IPS DF 6.9 (cell line): Measurements from ENCODE around the gene MRPL57.
"Not testable (repeated sequence)": the region's sequence is repeated elsewhere in the genome, so short reads cannot be mapped to it uniquely, and the experiment has no call there.

Source experiments
- DNase-seq: peaks from one replicate; pipeline ENCODE4 v3.0.0-alpha.2; 2013; ENCODE audit warnings: low read depth, low spot score
- H3K27ac ChIP-seq: one replicate; pipeline ENCODE4 v1.5.1; 2013; ENCODE audit warnings: low read length, control low read depth
- H3K27me3 ChIP-seq: 2 replicates; pipeline ENCODE4 v1.6.1; 2013; ENCODE audit warnings: mild to moderate bottlenecking, low read length; ENCODE audit not compliant: control insufficient read depth, insufficient read depth
- H3K36me3 ChIP-seq: 2 replicates; pipeline ENCODE4 v1.6.1; 2013; ENCODE audit warnings: low read length; ENCODE audit not compliant: control insufficient read depth, insufficient read depth
- H3K4me1 ChIP-seq: 2 replicates; pipeline ENCODE4 v1.6.1; 2013; ENCODE audit warnings: low read length; ENCODE audit not compliant: control insufficient read depth, insufficient read depth
- H3K4me3 ChIP-seq: 2 replicates; pipeline ENCODE4 v1.5.1; 2013; ENCODE audit warnings: mild to moderate bottlenecking, low read length
- H3K9me3 ChIP-seq: 2 replicates; pipeline ENCODE4 v1.6.1; 2013; ENCODE audit warnings: low read length, inconsistent platforms; ENCODE audit not compliant: control insufficient read depth, insufficient read depth
- WGBS: extraction: QIAGEN DNeasy Blood & Tissue Kit; methylation state at CpG from one replicate; pipeline ENCODE4 v1.1.7; 2013; ENCODE audit warnings: mixed read lengths, missing lambda C conversion rate; ENCODE audit not compliant: insufficient read length, insufficient coverage; 5-methylcytosine and 5-hydroxymethylcytosine counted together

MRPL57 gene

GRCh38 chr13:21176215-21176981, at the start of gene MRPL57, which contains the start of gene SKA3:
Gene MRPL57 (plus strand): TSS chr13:21176658. CDS start chr13:21176917, 259 bp downstream.
Gene SKA3 (minus strand): TSS chr13:21176552. CDS start chr13:21176477, 75 bp downstream.
- peak; percentile 89 for DNase-seq
- no peaks in the 10 kb centered on the region for H3K9me3 ChIP-seq
- no CpG with 5 or more reads among the region's 93 CpGs for WGBS

GRCh38 chr13:21130116-21130515, 46.3 kb upstream of the MRPL57 start:
- H3K27ac ChIP-seq: no peak overlapping the region
- no peaks in the 10 kb centered on the region for H3K36me3 ChIP-seq
- H3K4me1 ChIP-seq: no peaks in the 10 kb centered on the region
- no peak for DNase-seq
- WGBS: no CpG with 5 or more reads among the region's 2 CpGs
- no peak overlapping the region for H3K4me3 ChIP-seq
- H3K9me3 ChIP-seq: no peaks in the 10 kb centered on the region
- no peaks in the 10 kb centered on the region for H3K27me3 ChIP-seq

More at GRCh38 chr13:21176215-21176981, at the start of gene MRPL57, which contains the start of gene SKA3:
- no peaks in the 10 kb centered on the region for H3K4me1 ChIP-seq
- H3K4me3 ChIP-seq: peak within 1 kb of the TSS; percentile 100
- no peak within 1 kb of the TSS for H3K27ac ChIP-seq
- H3K27me3 ChIP-seq: no peaks in the 10 kb centered on the region
- H3K36me3 ChIP-seq: no peaks in the 10 kb centered on the region; the same call in 1 of the 2 replicates

- H3K4me1 ChIP-seq: no peaks in the 10 kb centered on the region
- no peaks in the 10 kb centered on the region for H3K9me3 ChIP-seq
- no peak overlapping the region for H3K4me3 ChIP-seq
- no CpG with 5 or more reads among the region's 3 CpGs for WGBS
- DNase-seq: no peak
- H3K27me3 ChIP-seq: no peaks in the 10 kb centered on the region
- H3K36me3 ChIP-seq: no peaks in the 10 kb centered on the region
- no peak overlapping the region for H3K27ac ChIP-seq
Observed at GRCh38 chr13:21133077-21133476, 43.4 kb upstream of the MRPL57 start.

- DNase-seq: no peak
- Histone ChIP-seq H3K27me3 (no peaks in the 10 kb centered on the region), H3K36me3 (no peaks in the 10 kb centered on the region), H3K4me3 (no peak overlapping the region), H3K27ac (no peak overlapping the region), H3K9me3 (no peaks in the 10 kb centered on the region), H3K4me1 (no peaks in the 10 kb centered on the region)
- no CpG with 5 or more reads among the region's 5 CpGs for WGBS
Observed at GRCh38 chr13:21134475-21134874, 42.0 kb upstream of the MRPL57 start.

DNA sequence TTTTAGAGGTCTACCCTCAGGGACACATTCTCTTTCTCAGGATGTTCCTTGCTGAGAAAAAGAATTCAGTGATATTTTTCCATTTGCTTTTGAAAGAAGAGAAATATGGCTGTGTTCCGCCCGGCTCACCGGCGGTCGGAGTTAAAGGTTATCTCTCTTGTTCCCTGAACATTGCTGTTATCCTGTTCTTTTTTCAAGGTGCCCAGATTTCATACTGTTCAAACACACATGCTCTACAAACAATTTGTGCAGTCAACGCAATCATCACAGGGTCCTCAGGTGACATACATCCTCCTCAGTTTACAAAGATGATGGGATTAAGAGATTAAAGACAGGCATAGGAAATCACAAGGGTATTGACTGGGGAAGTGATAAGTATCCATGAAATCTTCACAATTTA, 40.6 kb upstream of the MRPL57 start:
- H3K4me3 ChIP-seq, H3K9me3 ChIP-seq, H3K27ac ChIP-seq, H3K4me1 ChIP-seq, H3K27me3 ChIP-seq, DNase-seq, H3K36me3 ChIP-seq: not testable (repeated sequence)
- no CpG with 5 or more reads among the region's 6 CpGs for WGBS

DNA sequence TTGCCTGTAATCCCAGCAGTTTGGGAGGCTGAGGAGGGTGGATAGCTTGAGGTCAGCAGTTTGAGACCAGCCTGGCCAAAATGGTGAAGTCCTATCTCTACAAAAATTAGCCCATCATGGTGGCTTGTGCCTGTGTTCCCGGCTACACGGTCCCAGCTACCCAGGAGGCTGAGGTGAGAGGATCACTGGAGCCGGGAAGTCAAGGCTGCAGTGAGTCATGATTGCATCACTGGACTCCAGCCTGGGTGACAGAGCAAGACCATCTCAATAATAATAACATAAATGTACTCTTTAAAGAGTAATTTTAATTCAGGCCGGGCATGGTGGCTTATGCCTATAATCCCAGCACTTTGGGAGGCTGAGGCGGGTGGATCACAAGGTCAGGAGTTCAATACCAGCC, 38.8 kb upstream of the MRPL57 start:
- H3K27me3 ChIP-seq: no peaks in the 10 kb centered on the region
- no peak overlapping the region for H3K27ac ChIP-seq
- no peak overlapping the region for H3K4me3 ChIP-seq
- no peaks in the 10 kb centered on the region for H3K4me1 ChIP-seq
- WGBS: no CpG with 5 or more reads among the region's 5 CpGs
- no peaks in the 10 kb centered on the region for H3K9me3 ChIP-seq
- H3K36me3 ChIP-seq: peaks cover 1% of the 10 kb centered on the region; the same call in 1 of the 2 replicates
- no peak for DNase-seq

GRCh38 chr13:21138561-21138960, 37.9 kb upstream of the MRPL57 start:
- H3K36me3 ChIP-seq: peaks cover 5% of the 10 kb centered on the region; the same call in 1 of the 2 replicates
- H3K27me3 ChIP-seq: no peaks in the 10 kb centered on the region
- no peaks in the 10 kb centered on the region for H3K9me3 ChIP-seq
- DNase-seq: no peak
- H3K4me1 ChIP-seq: no peaks in the 10 kb centered on the region
- no peak overlapping the region for H3K27ac ChIP-seq
- H3K4me3 ChIP-seq: no peak overlapping the region
- no CpG with 5 or more reads among the region's 1 CpG for WGBS

DNA sequence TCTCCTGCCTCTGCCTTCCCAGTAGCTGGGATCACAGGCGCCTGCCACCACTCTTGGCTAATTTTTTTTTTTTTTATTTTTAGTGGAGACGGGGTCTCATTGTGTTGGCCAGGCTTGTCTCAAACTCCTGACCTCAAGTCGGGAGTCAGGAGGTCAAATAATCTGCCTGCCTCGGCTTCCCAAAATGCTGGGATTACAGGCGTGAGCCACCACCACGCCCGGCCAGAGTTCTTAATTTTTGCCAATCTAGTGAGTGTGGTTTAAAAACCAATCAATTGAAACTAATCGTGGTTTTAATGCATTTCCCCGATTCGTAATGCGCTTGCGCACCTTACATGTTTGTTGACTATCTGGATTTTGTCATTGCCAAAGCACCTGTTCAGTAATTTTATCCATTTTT, 37.1 kb upstream of the MRPL57 start:
- no peak for DNase-seq
- H3K4me1 ChIP-seq: no peaks in the 10 kb centered on the region
- H3K27me3 ChIP-seq: no peaks in the 10 kb centered on the region
- no CpG with 5 or more reads among the region's 12 CpGs for WGBS
- H3K4me3 ChIP-seq: no peak overlapping the region
- H3K27ac ChIP-seq: no peak overlapping the region
- H3K9me3 ChIP-seq: no peaks in the 10 kb centered on the region
- H3K36me3 ChIP-seq: peaks cover 5% of the 10 kb centered on the region; the same call in 1 of the 2 replicates

DNA sequence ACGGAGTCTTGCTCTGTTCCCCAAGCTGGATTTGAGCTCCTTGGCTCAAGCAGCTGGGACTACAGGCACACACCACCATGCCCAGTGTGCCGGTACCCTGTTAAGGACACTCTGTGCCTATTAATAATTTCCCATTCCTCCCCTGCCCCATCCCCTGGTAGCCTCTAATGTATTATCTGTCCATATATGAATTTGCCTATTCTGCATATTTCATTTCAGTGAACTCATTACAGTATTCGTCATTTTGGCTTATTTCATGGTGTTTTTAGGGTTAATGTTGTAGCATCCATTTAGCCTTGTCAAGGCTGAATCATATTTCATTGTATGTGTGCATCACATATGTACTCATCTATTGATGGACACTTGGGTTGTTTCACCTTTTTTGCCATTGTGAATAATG, 33.7 kb upstream of the MRPL57 start:
- no peaks in the 10 kb centered on the region for H3K27me3 ChIP-seq
- peaks cover 9% of the 10 kb centered on the region; the same call in 1 of the 2 replicates for H3K36me3 ChIP-seq
- H3K9me3 ChIP-seq: no peaks in the 10 kb centered on the region
- H3K4me3 ChIP-seq: no peak overlapping the region
- no peaks in the 10 kb centered on the region for H3K4me1 ChIP-seq
- DNase-seq: no peak
- WGBS: no CpG with 5 or more reads among the region's 3 CpGs
- no peak overlapping the region for H3K27ac ChIP-seq

DNA sequence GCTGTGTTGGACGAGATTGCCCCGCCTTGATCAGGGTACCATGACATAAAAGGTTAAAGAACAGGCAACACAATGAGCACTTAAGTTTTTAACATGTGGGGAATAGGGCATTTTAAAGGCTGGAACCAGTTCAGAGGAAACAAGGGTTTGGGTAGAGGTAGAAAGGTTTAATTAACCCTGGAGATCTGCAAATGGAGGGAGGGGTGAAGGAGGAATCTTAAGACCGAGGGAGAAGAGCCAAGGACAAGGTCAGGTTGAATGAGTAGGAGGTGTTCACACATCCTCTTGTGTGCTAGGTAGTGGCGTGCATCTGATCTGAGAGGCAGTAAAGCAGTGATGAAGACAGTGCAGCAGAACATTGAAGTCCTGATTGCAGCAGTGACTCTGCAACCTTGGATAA, 28.6 kb upstream of the MRPL57 start:
- H3K36me3 ChIP-seq: peaks cover 6% of the 10 kb centered on the region; the same call in 1 of the 2 replicates

More for the DNA sequence above, 28.6 kb upstream of the MRPL57 start:
- H3K27me3 ChIP-seq: no peaks in the 10 kb centered on the region
- H3K4me3 ChIP-seq: no peak overlapping the region
- no peak for DNase-seq
- no peak overlapping the region for H3K27ac ChIP-seq
- no CpG with 5 or more reads among the region's 4 CpGs for WGBS
- no peaks in the 10 kb centered on the region; the same call in 1 of the 2 replicates for H3K4me1 ChIP-seq
- no peaks in the 10 kb centered on the region for H3K9me3 ChIP-seq
